ENCODE results near the gene LRRC4. TPM values are rescaled to one million over a fixed set of nuclear protein-coding genes. Genes with fewer than 3 reads are reported as not detected.

The LRRC4 gene
- total and polyA plus RNA-seq, 9 donors = 2.0 to 6.4 (median 3.8) TPM

DNA sequence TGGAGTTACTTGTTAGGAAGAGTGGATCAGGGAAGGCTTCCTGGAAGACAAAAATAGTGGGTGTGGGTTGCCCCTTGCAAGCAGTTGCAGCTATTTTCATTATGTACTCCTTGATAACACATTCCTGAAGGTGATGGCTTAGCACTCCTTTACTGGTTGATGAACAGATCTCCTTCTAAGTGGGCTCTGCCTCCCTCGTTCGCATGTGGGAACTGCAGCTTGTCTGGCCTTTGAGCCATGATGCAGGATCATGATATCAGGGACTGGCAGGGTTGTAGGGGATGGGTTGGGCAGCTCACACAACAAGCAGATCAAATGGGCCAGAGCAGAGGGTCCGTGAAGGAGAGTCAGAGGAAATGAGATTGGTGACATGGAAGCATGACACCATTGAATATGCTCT lies 28.8 kb upstream of the LRRC4 start:
- Histone ChIP-seq H3K36me3 (ENCODE audit: control insufficient read depth, insufficient read depth, low read length) (no peaks in the 10 kb centered on the region), H3K4me3 (ENCODE audit: low read length) (no peak overlapping the region), H3K9me3 (replicated peaks; ENCODE audit: control insufficient read depth, low read depth, low read length) (no peaks in the 10 kb centered on the region), H3K27ac (ENCODE audit: low read length) (no peak overlapping the region), H3K27me3 (ENCODE audit: control insufficient read depth, insufficient read depth, low read length) (no peaks in the 10 kb centered on the region), H3K4me1 (ENCODE audit: control insufficient read depth, insufficient read depth, low read length) (peaks cover 9% of the 10 kb centered on the region)
- DNase-seq = no peak
- WGBS (ENCODE audit: insufficient coverage) = 67% methylated on average over 3 of the region's 3 CpGs

DNA sequence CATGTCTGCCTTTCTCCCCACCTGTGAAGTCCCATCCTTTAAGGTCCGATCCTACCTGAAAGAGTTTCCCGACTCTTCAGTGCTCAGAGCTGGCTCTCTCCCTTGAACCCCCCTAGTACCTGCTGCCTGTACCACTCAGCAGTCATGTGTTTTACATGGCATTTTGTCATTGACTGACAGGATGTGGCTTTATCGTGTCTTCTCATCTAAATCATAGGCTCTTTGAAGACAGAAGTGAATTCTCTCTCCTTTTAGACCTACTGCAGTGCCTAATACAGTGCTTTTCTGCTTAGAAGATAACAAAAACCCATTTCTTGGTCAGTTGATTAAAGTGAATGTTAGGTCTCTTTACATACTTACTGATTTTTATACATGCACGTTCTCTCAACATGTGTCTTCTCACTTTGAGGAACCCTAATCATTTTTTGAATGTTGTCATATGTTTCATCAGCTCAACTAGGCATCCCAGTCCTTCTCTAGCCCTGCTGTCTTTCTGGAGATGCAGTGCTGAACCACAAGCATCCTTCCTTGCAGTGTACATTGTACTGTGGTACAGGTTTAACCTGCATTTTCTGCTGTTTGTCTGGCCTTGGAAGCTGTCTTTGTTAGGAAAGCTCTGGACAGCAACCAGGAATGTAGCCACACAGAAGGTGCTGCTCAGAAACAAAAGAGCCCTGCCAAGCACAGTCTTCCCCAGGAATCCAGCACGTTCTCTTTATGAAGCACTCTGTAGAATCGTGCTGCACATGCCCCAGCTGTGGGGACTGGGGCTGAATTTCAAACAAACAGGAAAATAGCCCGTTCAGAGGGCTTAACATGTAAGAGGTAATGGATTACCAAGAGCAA lies 28.1 kb upstream of the LRRC4 start:
- no peaks in the 10 kb centered on the region for H3K36me3 ChIP-seq (ENCODE audit: control insufficient read depth, insufficient read depth, low read length)
- H3K9me3 ChIP-seq (replicated peaks; ENCODE audit: control insufficient read depth, low read depth, low read length) = no peaks in the 10 kb centered on the region
- H3K4me1 ChIP-seq (ENCODE audit: control insufficient read depth, insufficient read depth, low read length) = peaks cover 9% of the 10 kb centered on the region
- no peaks in the 10 kb centered on the region for H3K27me3 ChIP-seq (ENCODE audit: control insufficient read depth, insufficient read depth, low read length)
- DNase-seq = no peak
- no peak overlapping the region for H3K4me3 ChIP-seq (ENCODE audit: low read length)
- H3K27ac ChIP-seq (ENCODE audit: low read length) = no peak overlapping the region
- WGBS (ENCODE audit: insufficient coverage) = 51% methylated on average over 5 of the region's 7 CpGs

DNA sequence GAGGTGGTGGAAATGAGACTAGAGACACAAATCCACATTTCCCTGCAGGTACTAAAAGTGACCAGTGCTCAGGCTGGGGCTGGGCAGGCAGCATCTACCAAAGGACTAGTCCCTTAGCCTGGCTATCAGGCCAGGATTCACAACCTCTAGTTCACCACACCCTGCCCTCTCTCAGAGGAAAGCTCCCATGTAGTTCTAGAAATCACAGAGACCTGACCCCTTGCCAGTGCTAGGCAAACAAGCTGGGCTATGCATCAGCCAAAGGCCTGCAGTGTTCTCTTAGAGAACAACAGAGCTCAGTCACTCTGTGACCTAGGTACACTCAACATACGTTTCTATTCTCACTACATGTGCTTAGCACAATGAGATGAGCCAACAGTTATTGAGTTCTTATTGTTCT lies 26.7 kb upstream of the LRRC4 start:
- DNase-seq = no peak
- Histone ChIP-seq H3K4me3 (ENCODE audit: low read length) (no peak overlapping the region), H3K27ac (ENCODE audit: low read length) (no peak overlapping the region), H3K4me1 (ENCODE audit: control insufficient read depth, insufficient read depth, low read length) (peaks cover 9% of the 10 kb centered on the region), H3K36me3 (ENCODE audit: control insufficient read depth, insufficient read depth, low read length) (peaks cover 2% of the 10 kb centered on the region), H3K27me3 (ENCODE audit: control insufficient read depth, insufficient read depth, low read length) (no peaks in the 10 kb centered on the region), H3K9me3 (replicated peaks; ENCODE audit: control insufficient read depth, low read depth, low read length) (no peaks in the 10 kb centered on the region)
- WGBS (ENCODE audit: insufficient coverage) = no CpG with 5 or more reads among the region's 1 CpG

DNA sequence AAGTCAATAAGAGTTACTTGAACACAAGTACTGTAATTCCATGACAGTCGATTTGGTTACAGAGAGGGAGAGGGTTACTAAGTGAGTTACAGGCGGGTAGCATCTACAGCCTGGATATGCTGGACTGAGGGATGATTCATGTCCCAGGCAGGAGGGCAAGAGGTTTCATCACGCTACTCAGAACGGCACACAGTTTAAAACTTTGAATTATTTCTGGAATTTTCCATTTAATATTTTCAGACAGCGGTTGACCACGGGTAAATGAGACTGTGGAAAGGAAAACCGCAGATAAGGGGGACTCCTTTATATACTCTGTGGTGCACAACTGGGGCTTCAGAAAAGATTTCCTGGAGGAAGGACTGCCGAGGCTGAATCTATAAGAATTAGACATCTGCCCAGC lies 25.7 kb upstream of the LRRC4 start:
- 81% methylated on average over 3 of the region's 8 CpGs for WGBS (ENCODE audit: insufficient coverage)
- H3K36me3 ChIP-seq (ENCODE audit: control insufficient read depth, insufficient read depth, low read length) = peaks cover 2% of the 10 kb centered on the region
- no peak for DNase-seq
- H3K27ac ChIP-seq (ENCODE audit: low read length) = no peak overlapping the region
- H3K4me1 ChIP-seq (ENCODE audit: control insufficient read depth, insufficient read depth, low read length) = peaks cover 3% of the 10 kb centered on the region
- no peaks in the 10 kb centered on the region for H3K9me3 ChIP-seq (replicated peaks; ENCODE audit: control insufficient read depth, low read depth, low read length)
- H3K27me3 ChIP-seq (ENCODE audit: control insufficient read depth, insufficient read depth, low read length) = no peaks in the 10 kb centered on the region
- no peak overlapping the region for H3K4me3 ChIP-seq (ENCODE audit: low read length)

DNA sequence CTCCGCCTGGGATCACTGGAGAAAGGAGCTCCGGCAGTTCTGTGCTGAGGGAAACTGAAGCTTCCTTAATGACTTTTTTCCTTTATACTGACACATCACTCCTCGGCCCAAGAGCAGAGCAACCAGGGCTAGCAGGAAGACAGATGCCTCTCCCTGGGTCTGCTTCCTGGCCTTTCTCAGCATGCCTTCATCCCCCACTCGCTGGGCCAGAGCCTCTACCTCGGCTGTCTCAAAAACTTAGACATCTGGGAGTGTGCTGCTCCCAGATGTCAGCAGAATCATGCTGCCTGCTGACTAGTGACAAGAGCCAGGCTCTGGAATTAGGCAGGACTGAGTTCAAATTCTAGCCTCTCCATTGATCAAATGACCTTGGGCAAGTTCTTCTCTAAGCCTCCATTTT lies 24.4 kb upstream of the LRRC4 start:
- Histone ChIP-seq H3K27ac (ENCODE audit: low read length) (no peak overlapping the region), H3K9me3 (replicated peaks; ENCODE audit: control insufficient read depth, low read depth, low read length) (no peaks in the 10 kb centered on the region), H3K4me1 (ENCODE audit: control insufficient read depth, insufficient read depth, low read length) (no peaks in the 10 kb centered on the region), H3K27me3 (ENCODE audit: control insufficient read depth, insufficient read depth, low read length) (no peaks in the 10 kb centered on the region), H3K4me3 (ENCODE audit: low read length) (no peak overlapping the region), H3K36me3 (ENCODE audit: control insufficient read depth, insufficient read depth, low read length) (peaks cover 2% of the 10 kb centered on the region)
- 62% methylated on average over 5 of the region's 5 CpGs for WGBS (ENCODE audit: insufficient coverage)
- no peak for DNase-seq

DNA sequence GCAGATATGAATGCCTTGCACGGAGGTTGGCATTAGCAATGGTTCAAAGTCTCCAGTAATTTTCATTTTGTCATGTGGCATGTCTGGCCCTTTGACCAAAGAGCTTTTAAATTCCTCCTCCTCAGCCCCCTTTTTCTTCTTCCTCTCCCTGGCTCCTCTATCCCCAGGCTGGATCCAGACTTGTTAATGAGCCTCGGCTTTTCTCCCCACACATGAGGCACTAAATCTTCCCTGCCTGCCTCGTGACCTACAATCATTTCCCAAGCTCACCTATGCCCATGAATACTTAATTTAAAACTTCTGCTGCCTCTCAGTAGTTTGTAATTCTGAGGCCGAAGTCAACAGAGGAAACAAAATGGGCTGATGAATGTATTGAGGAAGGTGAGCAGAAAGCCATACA lies 23.3 kb upstream of the LRRC4 start:
- Histone ChIP-seq H3K27ac (ENCODE audit: low read length) (no peak overlapping the region), H3K4me3 (ENCODE audit: low read length) (no peak overlapping the region), H3K27me3 (ENCODE audit: control insufficient read depth, insufficient read depth, low read length) (no peaks in the 10 kb centered on the region), H3K36me3 (ENCODE audit: control insufficient read depth, insufficient read depth, low read length) (peaks cover 2% of the 10 kb centered on the region), H3K4me1 (ENCODE audit: control insufficient read depth, insufficient read depth, low read length) (no peaks in the 10 kb centered on the region), H3K9me3 (replicated peaks; ENCODE audit: control insufficient read depth, low read depth, low read length) (no peaks in the 10 kb centered on the region)
- WGBS (ENCODE audit: insufficient coverage) = 62% methylated on average over 2 of the region's 4 CpGs
- DNase-seq = no peak

DNA sequence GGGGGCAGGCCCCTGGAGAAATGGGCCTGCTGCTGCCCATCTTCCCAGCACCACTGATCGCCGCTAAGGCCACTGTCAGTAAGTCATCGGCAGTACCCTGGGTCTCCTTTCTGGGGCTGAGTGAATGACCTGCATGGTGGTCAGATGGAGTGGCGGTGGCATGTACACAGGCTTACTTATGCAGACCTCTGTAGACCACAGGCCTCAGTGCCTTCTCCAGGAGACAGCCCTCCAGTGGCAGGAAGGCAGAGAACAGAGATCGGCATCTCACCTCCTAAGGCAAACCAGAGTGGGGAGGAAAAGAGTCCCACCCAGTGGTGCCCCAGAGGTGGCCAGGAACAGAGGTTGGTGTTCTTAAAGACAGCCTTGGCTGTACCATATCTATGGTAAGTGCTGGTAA lies 22.8 kb upstream of the LRRC4 start:
- Histone ChIP-seq H3K4me3 (ENCODE audit: low read length) (no peak overlapping the region), H3K27ac (ENCODE audit: low read length) (no peak overlapping the region), H3K27me3 (ENCODE audit: control insufficient read depth, insufficient read depth, low read length) (no peaks in the 10 kb centered on the region), H3K9me3 (replicated peaks; ENCODE audit: control insufficient read depth, low read depth, low read length) (no peaks in the 10 kb centered on the region), H3K4me1 (ENCODE audit: control insufficient read depth, insufficient read depth, low read length) (no peaks in the 10 kb centered on the region), H3K36me3 (ENCODE audit: control insufficient read depth, insufficient read depth, low read length) (peaks cover 2% of the 10 kb centered on the region)
- WGBS (ENCODE audit: insufficient coverage) = 79% methylated on average over 3 of the region's 5 CpGs
- no peak for DNase-seq

DNA sequence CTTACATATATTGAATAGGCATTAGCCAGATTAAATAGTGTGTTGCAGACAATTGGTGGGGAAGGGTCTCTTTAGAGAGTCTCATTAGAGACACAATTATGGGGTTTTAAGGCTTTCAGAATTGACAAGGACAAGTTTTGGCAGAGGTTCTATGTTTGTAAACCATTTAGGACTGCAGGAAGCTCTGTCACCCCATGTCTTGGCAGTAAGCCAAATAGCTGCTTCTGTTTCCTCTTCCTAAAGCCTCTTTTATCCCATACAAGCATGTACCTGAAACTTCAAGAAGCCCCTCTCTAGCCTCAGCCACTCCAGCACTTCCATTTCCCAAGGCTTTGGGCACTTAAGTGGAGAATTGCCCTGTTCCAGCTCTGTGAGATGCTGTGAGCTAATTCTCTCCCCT lies 21.8 kb upstream of the LRRC4 start:
- H3K4me3 ChIP-seq (ENCODE audit: low read length) = no peak overlapping the region
- DNase-seq = peak; percentile 47
- H3K9me3 ChIP-seq (replicated peaks; ENCODE audit: control insufficient read depth, low read depth, low read length) = no peaks in the 10 kb centered on the region
- H3K27me3 ChIP-seq (ENCODE audit: control insufficient read depth, insufficient read depth, low read length) = no peaks in the 10 kb centered on the region
- H3K36me3 ChIP-seq (ENCODE audit: control insufficient read depth, insufficient read depth, low read length) = peaks cover 2% of the 10 kb centered on the region
- no peaks in the 10 kb centered on the region for H3K4me1 ChIP-seq (ENCODE audit: control insufficient read depth, insufficient read depth, low read length)
- no peak overlapping the region for H3K27ac ChIP-seq (ENCODE audit: low read length)

DNA sequence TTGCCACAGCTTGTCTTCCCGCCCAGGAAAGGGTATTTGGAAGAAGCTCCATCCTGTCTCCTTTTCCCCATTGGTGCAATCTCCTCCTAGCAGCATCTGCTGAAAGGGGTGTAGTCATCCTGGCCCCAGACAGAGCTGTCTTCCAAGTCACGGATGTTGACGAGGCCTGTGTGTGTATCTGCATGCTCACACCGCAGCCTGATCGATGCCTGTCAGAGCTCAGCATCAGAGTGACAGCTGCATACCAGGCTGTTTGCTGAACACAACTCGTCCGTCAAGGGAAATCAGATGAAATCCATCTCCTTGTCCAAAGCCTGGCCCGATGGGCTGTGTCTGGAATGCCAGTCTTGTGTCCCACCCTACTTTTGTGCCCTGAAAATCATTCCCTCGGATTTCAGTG lies 21.2 kb upstream of the LRRC4 start:
- no peaks in the 10 kb centered on the region for H3K9me3 ChIP-seq (replicated peaks; ENCODE audit: control insufficient read depth, low read depth, low read length)
- no peaks in the 10 kb centered on the region for H3K27me3 ChIP-seq (ENCODE audit: control insufficient read depth, insufficient read depth, low read length)
- WGBS (ENCODE audit: insufficient coverage) = 83% methylated on average over 8 of the region's 9 CpGs
- DNase-seq = no peak
- H3K4me3 ChIP-seq (ENCODE audit: low read length) = no peak overlapping the region
- H3K4me1 ChIP-seq (ENCODE audit: control insufficient read depth, insufficient read depth, low read length) = no peaks in the 10 kb centered on the region
- no peak overlapping the region for H3K27ac ChIP-seq (ENCODE audit: low read length)
- H3K36me3 ChIP-seq (ENCODE audit: control insufficient read depth, insufficient read depth, low read length) = peaks cover 2% of the 10 kb centered on the region

DNA sequence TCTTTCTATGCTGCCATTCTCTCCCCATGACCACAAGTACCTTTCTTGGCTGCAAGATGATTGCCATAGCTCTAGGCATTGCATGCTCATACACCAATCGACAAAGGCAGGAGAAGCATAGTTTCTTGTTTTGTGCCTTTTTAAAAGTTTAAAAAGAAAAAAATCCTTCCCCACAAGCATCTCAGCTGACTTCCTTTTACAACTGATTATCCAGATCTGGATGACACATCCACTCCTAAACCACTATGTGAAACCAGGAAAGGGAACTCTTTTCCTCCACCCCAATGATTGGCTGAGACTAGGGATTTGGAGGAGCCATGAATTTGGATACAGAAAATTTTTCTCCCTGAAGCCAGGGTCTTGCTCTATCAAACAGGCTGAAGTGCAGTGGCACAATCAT lies 14.5 kb upstream of the LRRC4 start:
- H3K4me1 ChIP-seq (ENCODE audit: control insufficient read depth, insufficient read depth, low read length) = no peaks in the 10 kb centered on the region
- no peak for DNase-seq
- H3K27ac ChIP-seq (ENCODE audit: low read length) = no peak overlapping the region

DNA sequence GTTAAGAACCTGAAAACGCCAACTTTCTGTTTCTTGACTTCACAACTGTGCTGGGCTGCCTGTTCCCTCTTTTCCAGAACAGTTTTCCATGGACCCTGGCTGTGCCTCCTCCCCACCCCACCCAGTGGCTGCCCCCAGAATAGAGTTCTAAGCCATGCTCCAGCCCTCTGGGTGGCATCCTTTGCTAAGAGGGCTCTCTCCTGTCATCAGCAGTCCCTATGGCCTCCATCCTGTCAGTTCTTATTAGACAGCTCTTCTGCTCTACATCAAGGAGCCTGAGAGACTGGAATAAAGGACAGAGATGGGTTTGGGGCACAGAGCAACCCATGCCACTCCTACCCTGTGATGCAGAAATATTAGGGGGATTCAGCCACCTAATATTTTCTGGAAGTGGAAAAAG lies 13.9 kb upstream of the LRRC4 start:
- no peak overlapping the region for H3K27ac ChIP-seq (ENCODE audit: low read length)
- H3K4me3 ChIP-seq (ENCODE audit: low read length) = no peak overlapping the region
- peaks cover 4% of the 10 kb centered on the region for H3K36me3 ChIP-seq (ENCODE audit: control insufficient read depth, insufficient read depth, low read length)
- H3K27me3 ChIP-seq (ENCODE audit: control insufficient read depth, insufficient read depth, low read length) = no peaks in the 10 kb centered on the region
- no peaks in the 10 kb centered on the region for H3K4me1 ChIP-seq (ENCODE audit: control insufficient read depth, insufficient read depth, low read length)
- H3K9me3 ChIP-seq (replicated peaks; ENCODE audit: control insufficient read depth, low read depth, low read length) = no peaks in the 10 kb centered on the region
- 63% methylated on average over 1 of the region's 1 CpG for WGBS (ENCODE audit: insufficient coverage)
- no peak for DNase-seq

More for the DNA sequence above, 14.5 kb upstream of the LRRC4 start:
- Histone ChIP-seq H3K36me3 (ENCODE audit: control insufficient read depth, insufficient read depth, low read length) (peaks cover 4% of the 10 kb centered on the region), H3K4me3 (ENCODE audit: low read length) (no peak overlapping the region), H3K27me3 (ENCODE audit: control insufficient read depth, insufficient read depth, low read length) (no peaks in the 10 kb centered on the region), H3K9me3 (replicated peaks; ENCODE audit: control insufficient read depth, low read depth, low read length) (no peaks in the 10 kb centered on the region)
- WGBS (ENCODE audit: insufficient coverage) = no CpG with 5 or more reads among the region's 1 CpG

Data from muscle of leg (tissue), 11 donors.